Fibroblast of upper back skin (primary cell): ENCODE data around the gene F2RL2.

Source experiments
- DNase-seq: peaks from one replicate; pipeline ENCODE4 v3.0.0-alpha.2; 2013

The F2RL2 gene

GRCh38 chr5:76582230-76583162 is 40.7 kb downstream of the F2RL2 start:
- DNase-seq, result peak; percentile 43

DNA sequence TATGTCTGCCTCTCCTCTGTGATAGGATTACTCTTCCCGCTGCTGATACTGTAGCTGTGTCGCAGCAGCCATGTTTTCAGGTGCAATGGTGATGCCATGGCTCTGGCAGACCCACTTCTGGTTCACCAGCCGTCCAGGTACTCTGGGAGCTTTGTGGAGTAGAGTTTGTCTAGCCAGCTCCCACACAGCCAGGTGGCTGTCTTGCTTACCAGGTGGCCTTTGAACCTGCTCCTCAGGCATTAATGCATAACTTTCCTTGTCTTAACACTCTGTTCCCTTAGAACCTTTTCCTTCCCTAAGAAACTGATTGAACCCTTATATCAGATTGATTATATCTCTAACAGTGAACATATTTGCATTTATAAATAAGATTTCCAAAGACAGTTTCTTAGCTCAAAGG is 42.2 kb downstream of the F2RL2 start:
- no peak for DNase-seq

DNA sequence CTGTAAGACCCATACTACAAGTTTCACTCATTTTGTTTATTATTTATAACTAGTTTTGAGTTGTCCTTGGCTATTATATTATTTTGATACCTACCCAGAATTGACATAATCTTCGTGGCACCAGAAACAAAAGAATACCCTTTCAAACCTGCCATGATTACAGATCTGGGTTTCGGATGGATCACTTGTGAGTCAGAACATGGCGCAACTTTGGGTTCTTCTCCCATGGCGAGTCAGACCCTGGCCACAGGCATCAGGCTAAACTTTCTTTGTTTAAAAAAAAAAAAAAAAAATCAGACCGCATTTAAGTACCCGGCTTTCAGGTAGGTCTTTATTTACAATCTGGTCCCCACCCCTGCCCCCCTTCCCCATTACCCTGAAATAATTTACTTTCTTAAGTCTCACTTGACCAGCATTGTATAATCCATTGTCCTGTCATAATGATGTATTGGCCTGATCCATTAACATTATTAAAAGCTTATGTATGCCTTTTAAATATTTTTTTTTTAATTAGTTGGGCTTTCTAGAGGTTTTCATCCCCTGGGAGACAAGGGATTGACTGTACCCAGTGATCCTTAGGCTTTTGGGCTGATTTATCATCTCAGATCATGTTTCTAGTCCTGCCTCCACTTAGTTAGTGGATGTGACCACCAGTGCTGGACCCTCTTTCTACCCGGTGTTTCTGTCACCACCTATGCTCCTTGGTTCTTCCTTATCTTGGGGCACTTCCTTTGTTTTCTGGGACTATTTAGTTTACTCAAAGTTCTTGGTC is 43.9 kb downstream of the F2RL2 start:
- DNase-seq, result peak; percentile 44

DNA sequence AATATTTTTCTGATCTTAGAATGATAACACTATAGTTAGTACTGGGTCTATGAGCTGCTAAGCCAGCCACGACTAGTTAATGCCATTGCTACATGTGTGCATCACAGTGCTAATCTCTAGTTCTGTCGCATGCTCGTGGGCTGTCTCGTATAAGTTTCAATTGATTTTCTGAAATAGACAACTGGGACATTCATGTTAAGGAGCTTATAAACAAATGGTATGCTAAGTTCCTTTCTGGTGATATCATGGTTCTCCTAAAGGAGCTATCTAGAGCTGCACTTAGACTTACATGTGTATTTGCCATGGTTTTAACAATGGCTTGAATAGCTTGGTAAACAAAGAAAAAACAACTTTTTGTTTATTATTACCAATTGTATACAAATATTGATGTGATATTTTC is 46.2 kb downstream of the F2RL2 start:
- no peak for DNase-seq

DNA sequence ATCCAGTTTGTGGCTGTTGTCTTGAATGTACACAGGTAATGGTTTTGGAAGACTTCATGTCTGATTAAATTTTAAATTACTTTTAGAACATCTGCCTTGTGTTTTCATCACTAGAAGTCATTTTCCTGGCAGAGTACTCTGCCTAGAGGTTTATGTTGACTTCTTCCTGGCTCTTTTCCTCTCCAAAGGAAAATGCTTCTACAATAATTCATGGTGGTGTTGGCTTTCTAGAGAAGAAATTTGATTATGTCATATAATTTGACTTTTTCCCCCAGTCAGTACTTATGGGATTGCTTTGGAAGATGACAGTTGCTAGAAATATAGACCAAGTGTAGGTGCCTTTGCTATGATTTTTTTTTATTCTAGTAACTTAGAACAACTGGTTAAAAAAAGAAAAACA is 46.8 kb downstream of the F2RL2 start:
- DNase-seq, result no peak

GRCh38 chr5:76571559-76571958 is 51.6 kb downstream of the F2RL2 start:
- DNase-seq, result no peak

- DNase-seq, result no peak
Measured at GRCh38 chr5:76570153-76570552, 53.0 kb downstream of the F2RL2 start.
